HepG2 (cell line): ENCODE results near the gene XDH. TPM values are rescaled to one million over a fixed set of nuclear protein-coding genes. Genes with fewer than 3 reads are reported as not detected.

Experiments
- ATAC-seq: fragments of 200-7000 bp; cut with Tn5 transposase; 3 replicates; pipeline ENCODE4 v1.9.1; 2020; ENCODE audit warnings: mild to moderate bottlenecking, moderate library complexity
- BruUV-seq: library from RNA; stranded (reverse); fragments of 400-500 nt; replicated peaks from 2 replicates; lab custom pipeline; 2021; lab: Mats Ljungman, UMichigan
- CTCF ChIA-PET: fragments of 300-600 bp; formaldehyde crosslinking; extraction: SDS; loops from one replicate; lab custom pipeline; 2021; ENCODE audit warnings: low total read pairs, inconsistent platforms, low intra/inter-chr PET ratio; lab: Yijun Ruan, JAX
- POLR2A ChIA-PET: fragments of 350-600 bp; sonication (Branson Sonifier 250); formaldehyde crosslinking; loops from one replicate; lab custom pipeline; 2020; ENCODE audit warnings: antibody characterized with exemption, inconsistent platforms; lab: Yijun Ruan, JAX
- DNase-seq: peaks from one replicate; pipeline ENCODE4 v3.0.0-alpha.2; 2015; ENCODE audit warnings: low spot score
- FAIRE-seq: peaks from 3 replicates; lab custom pipeline; 2011; peaks lifted over from hg19 to GRCh38; lab: Jason Lieb, UNC
- H2AFZ ChIP-seq: one replicate; pipeline ENCODE4 v1.6.1; 2011; ENCODE audit warnings: low read length, inconsistent platforms
- H3K27ac ChIP-seq: fragments of 300-600 bp; 3 replicates; pipeline ENCODE4 v1.8.0; 2011; ENCODE audit warnings: mixed run types, mild to moderate bottlenecking, mixed read lengths, low read length, inconsistent platforms; ENCODE audit not compliant: insufficient read depth; ENCODE audit errors: extremely low read length
- H3K27me3 ChIP-seq, 2 experiments: fragments of 200-600 bp in 1 of 2; 2 replicates in 1 of 2; 3 replicates in 1 of 2; pipeline versions ENCODE4 v1.6.0 to v1.8.0; 2011; ENCODE audit warnings: low read length in 2 of 2, mild to moderate bottlenecking in 2 of 2, moderate library complexity in 2 of 2, inconsistent platforms in 1 of 2; ENCODE audit not compliant: insufficient read depth in 2 of 2, control insufficient read depth in 1 of 2
- H3K36me3 ChIP-seq, 2 experiments: fragments of 200-600 bp in 1 of 2; replicated peaks in 1 of 2; 2 replicates in 1 of 2; 3 replicates in 1 of 2; pipeline versions ENCODE4 v1.5.1 to v1.8.0; 2011; ENCODE audit warnings: low read length in 2 of 2, inconsistent platforms in 1 of 2; ENCODE audit not compliant: insufficient read depth in 2 of 2, control insufficient read depth in 1 of 2
- H3K4me1 ChIP-seq: 2 replicates; pipeline ENCODE4 v1.5.1; 2012; ENCODE audit warnings: low read length, inconsistent platforms; ENCODE audit not compliant: insufficient read depth
- H3K4me2 ChIP-seq: 2 replicates; pipeline ENCODE4 v1.6.0; 2011; ENCODE audit warnings: low read depth, low read length, inconsistent platforms
- H3K4me3 ChIP-seq, 3 experiments: fragments of 200-600 bp in 1 of 3; sonication (generic), shearing (Covaris generic) in 1 of 3; replicated peaks in 1 of 3; 2 replicates each; pipeline ENCODE4 v1.5.1; 2011 to 2016; ENCODE audit warnings: low read length in 3 of 3, inconsistent platforms in 2 of 3, low read depth in 2 of 3, mild to moderate bottlenecking in 2 of 3, control low read depth in 1 of 3, mixed read lengths in 1 of 3; ENCODE audit not compliant: insufficient read depth in 1 of 3
- H3K79me2 ChIP-seq: one replicate; pipeline ENCODE4 v1.6.1; 2011; ENCODE audit warnings: low read length, inconsistent platforms; ENCODE audit not compliant: insufficient read depth
- H3K9ac ChIP-seq: 2 replicates; pipeline ENCODE4 v1.6.0; 2011; ENCODE audit warnings: mild to moderate bottlenecking, low read depth, low read length, inconsistent platforms; ENCODE audit not compliant: insufficient read depth
- H3K9me3 ChIP-seq: 2 replicates; pipeline ENCODE4 v1.5.1; 2012; ENCODE audit warnings: mild to moderate bottlenecking, low read length
- H4K20me1 ChIP-seq: 2 replicates; pipeline ENCODE4 v1.6.0; 2011; ENCODE audit warnings: inconsistent platforms, mild to moderate bottlenecking, low read length, moderate library complexity; ENCODE audit not compliant: insufficient read depth
- CBX1 ChIP-seq: IDR thresholded peaks from one replicate; pipeline ENCODE4 v1.6.1; 2016; ENCODE audit warnings: antibody characterized with exemption, low read depth
- DMAP1 ChIP-seq: IDR thresholded peaks from 2 replicates; pipeline ENCODE4 v1.6.1; 2016
- ETS1 ChIP-seq: sonication (generic); formaldehyde crosslinking; IDR thresholded peaks from 2 replicates; pipeline ENCODE4 v1.4.0; 2020; ENCODE audit warnings: missing genetic modification reagents
- GATA4 ChIP-seq: sonication (generic); IDR thresholded peaks from 2 replicates; pipeline ENCODE4 v1.6.1; 2016; ENCODE audit warnings: antibody characterized with exemption, low read depth, borderline replicate concordance
- KDM6A ChIP-seq: IDR thresholded peaks from 2 replicates; pipeline ENCODE4 v1.6.1; 2016; ENCODE audit warnings: low read depth
- MTF1 ChIP-seq: sonication (generic); formaldehyde crosslinking; IDR thresholded peaks from 2 replicates; pipeline ENCODE4 v1.5.0; 2020; ENCODE audit warnings: missing genetic modification reagents
- PRMT3 ChIP-seq: sonication (generic); formaldehyde crosslinking; IDR thresholded peaks from 2 replicates; pipeline ENCODE4 v1.8.1; 2022; ENCODE audit warnings: low read depth, mild to moderate bottlenecking, moderate library complexity, missing genetic modification reagents, borderline replicate concordance
- SNAPC2 ChIP-seq: sonication (generic); formaldehyde crosslinking; IDR thresholded peaks from 2 replicates; pipeline ENCODE4 v1.8.1; 2022; ENCODE audit warnings: mild to moderate bottlenecking, missing genetic modification reagents
- THAP7 ChIP-seq: sonication (generic); formaldehyde crosslinking; IDR thresholded peaks from 2 replicates; pipeline ENCODE4 v1.8.1; 2023; ENCODE audit warnings: mild to moderate bottlenecking, missing genetic modification reagents
- ZFP36L1 ChIP-seq: sonication (generic); formaldehyde crosslinking; IDR thresholded peaks from 2 replicates; pipeline ENCODE4 v1.8.0; 2022; ENCODE audit warnings: mild to moderate bottlenecking, missing genetic modification reagents, moderate library complexity
- ZNF101 ChIP-seq: sonication (generic); formaldehyde crosslinking; IDR thresholded peaks from 2 replicates; pipeline ENCODE4 v1.4.0; 2020; ENCODE audit warnings: mild to moderate bottlenecking, low read depth, missing genetic modification reagents, borderline replicate concordance
- ZNF225 ChIP-seq: sonication (generic); formaldehyde crosslinking; IDR thresholded peaks from 2 replicates; pipeline ENCODE4 v1.4.0; 2020; ENCODE audit warnings: mild to moderate bottlenecking, missing genetic modification reagents
- ZNF251 ChIP-seq: sonication (generic); formaldehyde crosslinking; IDR thresholded peaks from 2 replicates; pipeline ENCODE4 v1.9.0; 2021; ENCODE audit warnings: mild to moderate bottlenecking, missing genetic modification reagents
- ZNF276 ChIP-seq: sonication (generic); formaldehyde crosslinking; IDR thresholded peaks from 2 replicates; pipeline ENCODE4 v1.4.0; 2020; ENCODE audit warnings: mild to moderate bottlenecking, low read depth, missing genetic modification reagents
- ZNF451 ChIP-seq: sonication (generic); formaldehyde crosslinking; IDR thresholded peaks from 2 replicates; pipeline ENCODE4 v1.5.0; 2020; ENCODE audit warnings: mild to moderate bottlenecking, missing genetic modification reagents
- ZNF546 ChIP-seq: sonication (generic); formaldehyde crosslinking; conservative IDR thresholded peaks from 2 replicates; pipeline ENCODE4 v1.8.1; 2023; ENCODE audit warnings: mild to moderate bottlenecking, missing genetic modification reagents
- ZNF660 ChIP-seq: sonication (generic); formaldehyde crosslinking; IDR thresholded peaks from 2 replicates; pipeline ENCODE4 v1.5.1; 2020; ENCODE audit warnings: mild to moderate bottlenecking, low read depth, missing genetic modification reagents, borderline replicate concordance
- ZNF691 ChIP-seq: sonication (generic); formaldehyde crosslinking; IDR thresholded peaks from 2 replicates; pipeline ENCODE4 v1.4.0; 2020; ENCODE audit warnings: missing genetic modification reagents, low read depth, mild to moderate bottlenecking, borderline replicate concordance
- ZNF720 ChIP-seq: sonication (generic); formaldehyde crosslinking; IDR thresholded peaks from 2 replicates; pipeline ENCODE4 v1.4.0; 2020; ENCODE audit warnings: missing genetic modification reagents
- WGBS: methylation state at CpG from one replicate; pipeline ENCODE4 v1.1.6; 2017; ENCODE audit warnings: low lambda C conversion rate; 5-methylcytosine and 5-hydroxymethylcytosine counted together
- in situ Hi-C: cut with HindIII; loops from 2 replicates; pipeline ENCODE4 v1.10.0; 2017; ENCODE audit warnings: low pct_unique_long_range_greater_than_20kb; ENCODE audit not compliant: extremely low pct_ligation_motif_present
- intact Hi-C: fragments of 100-400 bp; cut with micrococcal nuclease; formaldehyde crosslinking; loops from one replicate; pipeline ENCODE4 v1.10.0; 2022; ENCODE audit not compliant: unreplicated experiment
- polyA plus RNA-seq, 8 experiments: library from polyadenylated mRNA; depleted of rRNA in 3 of 8; stranded (reverse) in 7 of 8; unstranded in 1 of 8; fragments of >200 nt; fragmentation: Illumina TruSeq in 4 of 8; extraction: Trizol in 4 of 8; gene quantifications; 2 replicates each; pipeline versions ENCODE4 v1.2.1 to v1.2.3, GENCODE V29; 2011 to 2016; ENCODE audit warnings: low read depth in 4 of 8, missing spikeins in 1 of 8, mixed read lengths in 1 of 8; ENCODE audit not compliant: insufficient read depth in 1 of 8
- total RNA-seq, 5 experiments: library from RNA; depleted of rRNA; stranded (reverse); fragments of >200 nt; fragmentation: Illumina TruSeq; extraction: Trizol; gene quantifications; 2 replicates each; pipeline ENCODE4 v1.2.3, GENCODE V29; 2016; ENCODE audit warnings: low read depth in 1 of 5

Gene XDH
- total and polyA plus RNA-seq, 2 of the 13 experiments (the other 11 are each of a cell fraction or from before 2014, with no cell fraction given), result not detected

GRCh38 chr2:31386172-31386571, 28.4 kb downstream of the XDH start:
- no peaks in the 10 kb centered on the region for H3K79me2 ChIP-seq
- no peak overlapping the region for H3K4me3 ChIP-seq
- no peak overlapping the region for H3K27ac ChIP-seq
- H3K4me2 ChIP-seq, result no peak overlapping the region
- H2AFZ ChIP-seq, result no peak overlapping the region
- H3K4me1 ChIP-seq, result no peaks in the 10 kb centered on the region
- H4K20me1 ChIP-seq, result no peaks in the 10 kb centered on the region
- no peaks in the 10 kb centered on the region for H3K9me3 ChIP-seq
- no peak overlapping the region for H3K9ac ChIP-seq
- ChIA-PET POLR2A (no interaction called here), CTCF (no interaction called here)
- ATAC-seq, result no peak
- no peaks in the 10 kb centered on the region for H3K36me3 ChIP-seq
- BruUV-seq, result no TSS peak
- TF ChIP-seq ZNF660 (no peak), DMAP1 (CRISPR knock-in tag) (no peak), ZNF101 (CRISPR knock-in tag) (no peak), THAP7 (CRISPR knock-in tag) (no peak), ETS1 (CRISPR knock-in tag) (no peak), SNAPC2 (no peak), ZNF251 (CRISPR knock-in tag) (no peak), ZFP36L1 (CRISPR knock-in tag) (no peak), ZNF720 (CRISPR knock-in tag) (no peak), GATA4 (no peak), KDM6A (CRISPR knock-in tag) (no peak), MTF1 (CRISPR knock-in tag) (no peak), ZNF225 (CRISPR knock-in tag) (no peak), ZNF691 (CRISPR knock-in tag) (no peak), CBX1 (no peak), ZNF546 (CRISPR knock-in tag) (no peak), ZNF451 (CRISPR knock-in tag) (no peak), PRMT3 (CRISPR knock-in tag) (no peak), ZNF276 (CRISPR knock-in tag) (no peak)
- 42% methylated on average over 7 of the region's 7 CpGs for WGBS
- intact Hi-C loops (no loop called here), in situ Hi-C loops (no loop called here)
- DNase-seq, result no peak
- FAIRE-seq, result no peak
- peaks cover 0 to 16% of the 10 kb centered on the region in 2 experiments; a peak in 1 of 5 replicates for H3K27me3 ChIP-seq
